GM23338 (cell line): ENCODE data around the gene VHLL. TPM values are rescaled to one million over a fixed set of nuclear protein-coding genes. Genes with fewer than 3 reads are reported as not detected.

Experiments used
- ATAC-seq: fragments of 200-7000 bp; cut with Tn5 transposase; 3 replicates; pipeline ENCODE4 v1.9.1; 2020
- DNase-seq: peaks from one replicate; pipeline ENCODE4 v3.0.0-alpha.2; 2015; ENCODE audit warnings: low spot score
- H2AFZ ChIP-seq: fragments of 200-600 bp; sonication (generic); 2 replicates; pipeline ENCODE4 v1.8.0; 2016; ENCODE audit warnings: antibody characterized with exemption, mild to moderate bottlenecking, moderate library complexity
- H3F3A ChIP-seq: fragments of 200-600 bp; sonication (generic); replicated peaks from 2 replicates; pipeline ENCODE4 v1.8.0; 2017; ENCODE audit warnings: antibody characterized with exemption, mixed run types, low read depth
- H3K27ac ChIP-seq: fragments of 200-600 bp; sonication (generic); 2 replicates; pipeline ENCODE4 v1.6.1; 2016; ENCODE audit warnings: low read depth
- H3K27me3 ChIP-seq: fragments of 200-600 bp; sonication (generic); 2 replicates; pipeline ENCODE4 v1.8.0; 2016; ENCODE audit warnings: mild to moderate bottlenecking, mixed run types, moderate library complexity; ENCODE audit not compliant: insufficient read depth
- H3K36me3 ChIP-seq: fragments of 200-600 bp; sonication (generic); 2 replicates; pipeline ENCODE4 v1.8.0; 2016; ENCODE audit warnings: mild to moderate bottlenecking; ENCODE audit not compliant: insufficient read depth
- H3K4me1 ChIP-seq: fragments of 200-600 bp; sonication (generic); 2 replicates; pipeline ENCODE4 v1.8.0; 2016; ENCODE audit warnings: mild to moderate bottlenecking, moderate library complexity; ENCODE audit not compliant: insufficient read depth
- H3K4me2 ChIP-seq: fragments of 200-600 bp; sonication (generic); 2 replicates; pipeline ENCODE4 v1.7.1; 2017; ENCODE audit warnings: mixed run types
- H3K4me3 ChIP-seq: fragments of 200-600 bp; sonication (generic); 2 replicates; pipeline ENCODE4 v1.6.1; 2016; ENCODE audit warnings: mixed run types
- H3K79me2 ChIP-seq: fragments of 200-600 bp; sonication (generic); replicated peaks from 2 replicates; pipeline ENCODE4 v1.8.0; 2017; ENCODE audit warnings: mild to moderate bottlenecking; ENCODE audit not compliant: insufficient read depth
- H3K9me2 ChIP-seq: fragments of 200-600 bp; sonication (generic); 2 replicates; pipeline ENCODE4 v1.8.0; 2017; ENCODE audit not compliant: insufficient read depth
- H4K20me1 ChIP-seq: fragments of 200-600 bp; sonication (generic); replicated peaks from 2 replicates; pipeline ENCODE4 v1.8.0; 2017; ENCODE audit warnings: mild to moderate bottlenecking; ENCODE audit not compliant: insufficient read depth
- H3K27ac Mint-ChIP-seq: 2 replicates; pipeline ENCODE4 v1.8.0; 2020; ENCODE audit warnings: inconsistent platforms, mild to moderate bottlenecking, moderate library complexity, mixed read lengths
- H3K27me3 Mint-ChIP-seq: 3 replicates; pipeline ENCODE4 v1.8.0; 2022; ENCODE audit warnings: low read depth, mild to moderate bottlenecking, moderate library complexity, mixed read lengths, inconsistent platforms; ENCODE audit not compliant: insufficient read depth, poor library complexity
- H3K36me3 Mint-ChIP-seq: 3 replicates; pipeline ENCODE4 v1.8.0; 2021; ENCODE audit warnings: low read depth, mild to moderate bottlenecking, inconsistent platforms, moderate library complexity, mixed read lengths
- H3K4me1 Mint-ChIP-seq: 3 replicates; pipeline ENCODE4 v1.8.0; 2020; ENCODE audit warnings: mild to moderate bottlenecking, inconsistent platforms, mixed read lengths
- H3K4me3 Mint-ChIP-seq: 3 replicates; pipeline ENCODE4 v1.8.0; 2021; ENCODE audit warnings: moderate library complexity, mild to moderate bottlenecking, inconsistent platforms, mixed read lengths
- H3K9me3 Mint-ChIP-seq: 3 replicates; pipeline ENCODE4 v1.8.0; 2020; ENCODE audit warnings: moderate library complexity, mild to moderate bottlenecking, inconsistent platforms, mixed read lengths
- CREB1 ChIP-seq: fragments of 250-450 bp; sonication (Bioruptor Pico); IDR thresholded peaks from 2 replicates; pipeline ENCODE4 v1.5.0; 2020; ENCODE audit warnings: low read depth, mild to moderate bottlenecking, moderate library complexity
- CTCF ChIP-seq, 2 experiments: fragments of 200-600 bp in 1 of 2; sonication (generic) in 1 of 2; conservative IDR thresholded peaks; 2 replicates each; pipeline versions ENCODE4 v1.5.1 to v1.6.1; 2016 to 2017; ENCODE audit warnings: antibody characterized with exemption in 2 of 2, low read depth in 2 of 2, mild to moderate bottlenecking in 2 of 2, moderate library complexity in 1 of 2
- ETS1 ChIP-seq: IDR thresholded peaks from 2 replicates; pipeline ENCODE4 v1.6.1; 2016; ENCODE audit warnings: antibody characterized with exemption
- EZH2 ChIP-seq: fragments of 200-600 bp; sonication (generic); IDR thresholded peaks from one replicate; pipeline ENCODE4 v1.8.0; 2017; ENCODE audit warnings: antibody characterized with exemption, mild to moderate bottlenecking, low read depth; ENCODE audit not compliant: unreplicated experiment
- EZH2phosphoT487 ChIP-seq: fragments of 200-600 bp; sonication (generic); IDR thresholded peaks from one replicate; pipeline ENCODE4 v1.8.1; 2018; ENCODE audit warnings: antibody characterized with exemption; ENCODE audit not compliant: unreplicated experiment
- JUNB ChIP-seq: IDR thresholded peaks from one replicate; pipeline ENCODE4 v1.6.1; 2016; ENCODE audit warnings: antibody characterized with exemption; ENCODE audit not compliant: unreplicated experiment
- NANOG ChIP-seq: IDR thresholded peaks from 2 replicates; pipeline ENCODE4 v1.6.1; 2016; ENCODE audit warnings: antibody characterized with exemption, borderline replicate concordance
- POLR2AphosphoS5 ChIP-seq: IDR thresholded peaks from 2 replicates; pipeline ENCODE4 v1.6.1; 2016; ENCODE audit warnings: antibody characterized with exemption, low read depth
- REST ChIP-seq: IDR thresholded peaks from one replicate; pipeline ENCODE4 v1.6.1; 2018; ENCODE audit warnings: antibody characterized with exemption; ENCODE audit not compliant: unreplicated experiment
- STAT1 ChIP-seq: IDR thresholded peaks from one replicate; pipeline ENCODE4 v1.6.1; 2016; ENCODE audit warnings: antibody characterized with exemption; ENCODE audit not compliant: unreplicated experiment
- ZNF114 ChIP-seq: fragments of 250-450 bp; sonication (Bioruptor Pico); IDR thresholded peaks from 2 replicates; pipeline ENCODE4 v1.5.0; 2020; ENCODE audit warnings: mild to moderate bottlenecking, moderate library complexity
- ZNF331 ChIP-seq: fragments of 250-450 bp; sonication (Bioruptor Pico); IDR thresholded peaks from 2 replicates; pipeline ENCODE4 v1.5.0; 2020; ENCODE audit warnings: low read depth, mild to moderate bottlenecking, moderate library complexity
- polyA plus RNA-seq: library from polyadenylated mRNA; unstranded; fragments of >200 nt; fragmentation: Nextera tagmentation; extraction: Ambion mirVana; gene quantifications from 2 replicates; pipeline ENCODE4 v1.2.1, GENCODE V29; 2016
- total RNA-seq: library from RNA; depleted of rRNA; stranded (reverse); fragments of >200 nt; shearing (Covaris generic); gene quantifications from 2 replicates; pipeline ENCODE4 v1.2.3, GENCODE V29; 2014

The VHLL gene
- total and polyA plus RNA-seq, 2 experiments from 2014 or later, result not detected

GRCh38 chr1:156295391-156295947 is 3.6 kb downstream of the VHLL start, which contains the start of gene GLMP:
TSS of gene GLMP (minus strand) at chr1:156295679. CDS start at chr1:156295645, 34 bp downstream.
- Histone ChIP-seq H4K20me1 (0 out of 2 replicates have a peak, but pooled peaks cover 2% of the 10 kb centered on the region), H3K79me2 (no peaks in the 10 kb centered on the region), H3K36me3 (no peaks in the 10 kb centered on the region), H3K27ac (no peak within 1 kb of the TSS), H3K4me1 (no peaks in the 10 kb centered on the region; the same call in 1 of the 2 replicates), H3K9me2 (no peaks in the 10 kb centered on the region), H3K4me2 (peak within 1 kb of the TSS; percentile 75), H2AFZ (peak within 1 kb of the TSS; percentile 97), H3F3A (peaks cover 5% of the 10 kb centered on the region), H3K27me3 (no peaks in the 10 kb centered on the region), H3K4me3 (peak within 1 kb of the TSS; percentile 90)
- Mint-ChIP-seq H3K4me1 (peaks cover 5% of the 10 kb centered on the region), H3K27ac (no peak within 1 kb of the TSS), H3K9me3 (no peaks in the 10 kb centered on the region), H3K36me3 (0 out of 3 replicates have a peak, but pooled peaks cover 2% of the 10 kb centered on the region), H3K27me3 (peaks cover 2% of the 10 kb centered on the region), H3K4me3 (peak within 1 kb of the TSS; percentile 87)
- DNase-seq (peak; percentile 80), ATAC-seq (peak; percentile 38)
- TF ChIP-seq CREB1 (CRISPR knock-in tag), result no peak
- peak; percentile 64; the same call in 1 of the 2 replicates for TF ChIP-seq POLR2AphosphoS5

GRCh38 chr1:156293895-156294294 is 5.2 kb downstream of the VHLL start:
- peaks cover 5% of the 10 kb centered on the region for H3F3A ChIP-seq
- Mint-ChIP-seq H3K36me3 (peaks cover 2% of the 10 kb centered on the region; the same call in 1 of the 3 replicates), H3K27me3 (peaks cover 6% of the 10 kb centered on the region), H3K4me1 (peaks cover 5% of the 10 kb centered on the region), H3K9me3 (no peaks in the 10 kb centered on the region), H3K27ac (no peak overlapping the region), H3K4me3 (no peak overlapping the region)
- H4K20me1 ChIP-seq, result 0 out of 2 replicates have a peak, but pooled peaks cover 2% of the 10 kb centered on the region
- DNase-seq (no peak), ATAC-seq (no peak)
- no peaks in the 10 kb centered on the region; the same call in 1 of the 2 replicates for H3K4me1 ChIP-seq
- no peak overlapping the region for H3K4me2 ChIP-seq
- no peaks in the 10 kb centered on the region for H3K27me3 ChIP-seq
- H2AFZ ChIP-seq, result no peak overlapping the region
- H3K27ac ChIP-seq, result no peak overlapping the region
- no peak overlapping the region for H3K4me3 ChIP-seq
- no peaks in the 10 kb centered on the region for H3K36me3 ChIP-seq
- no peaks in the 10 kb centered on the region for H3K79me2 ChIP-seq
- no peaks in the 10 kb centered on the region for H3K9me2 ChIP-seq
- TF ChIP-seq NANOG (no peak), ZNF114 (CRISPR knock-in tag) (no peak), ETS1 (no peak), ZNF331 (CRISPR knock-in tag) (no peak), POLR2AphosphoS5 (no peak), REST (no peak), EZH2 (no peak), CTCF (conservative IDR thresholded peaks at IDR 0.05; ENCODE audit: low read depth in 2 of 2) (no peak), JUNB (no peak), STAT1 (no peak), CREB1 (CRISPR knock-in tag) (no peak), EZH2phosphoT487 (no peak)
